ENCODE results near the gene SLC30A4. TPM values are rescaled to one million over a fixed set of nuclear protein-coding genes. Genes with fewer than 3 reads are reported as not detected.

The SLC30A4 gene
- total and polyA plus RNA-seq, 2 donors (not counting 1 experiment from before 2014, with no cell fraction given) = 6.7 to 9.1 TPM

- no peaks in the 10 kb centered on the region for H3K9me3 ChIP-seq (ENCODE audit: control extremely low read depth in 1 of 3, control insufficient read depth in 2 of 3, insufficient read depth in 1 of 3, low read length in 2 of 3)
- DNase-seq = no peak
- ATAC-seq (ENCODE audit: low read depth) = no peak
- no peaks in the 10 kb centered on the region for H3K4me1 ChIP-seq (ENCODE audit: control insufficient read depth in 2 of 2, insufficient read depth in 2 of 2, low read length in 2 of 2)
- H2AFZ ChIP-seq (ENCODE audit: insufficient read depth, low read depth, low read length, poor library complexity, severe bottlenecking) = no peak overlapping the region
- TF ChIP-seq CTCF (IDR thresholded peaks at IDR 0.05) (no peak), EZH2 (IDR thresholded peaks at IDR 0.05; ENCODE audit: borderline replicate concordance, insufficient read depth, low read depth, low read length, poor library complexity, severe bottlenecking) (no peak)
- H3K27me3 ChIP-seq (replicated peaks in 1 of 4; ENCODE audit: control extremely low read depth in 1 of 4, control insufficient read depth in 3 of 4, insufficient read depth in 4 of 4, low read length in 3 of 4) = no peaks in the 10 kb centered on the region
- intact Hi-C loops (cut with micrococcal nuclease) = no loop called here
- no peak overlapping the region for H3K9ac ChIP-seq (ENCODE audit: low read length)
- H3K4me2 ChIP-seq (replicated peaks; ENCODE audit: low read depth, low read length, poor library complexity, severe bottlenecking) = no peak overlapping the region
- no peaks in the 10 kb centered on the region for H3K79me2 ChIP-seq (ENCODE audit: control insufficient read depth, insufficient read depth, low read length)
- H3K4me1 Mint-ChIP-seq = no peaks in the 10 kb centered on the region
- no peak overlapping the region for H3K4me3 ChIP-seq (ENCODE audit: control extremely low read depth in 1 of 5, extremely low read depth in 1 of 5, insufficient read depth in 1 of 5, low read depth in 2 of 5, low read length in 4 of 5)
- ChIA-PET CTCF (no interaction called here), POLR2A (no interaction called here)
- H3K27ac Mint-ChIP-seq = no peak overlapping the region
- no peak overlapping the region for H3K27ac ChIP-seq (ENCODE audit: low read length in 2 of 2)
- no peaks in the 10 kb centered on the region for H3K9me3 Mint-ChIP-seq (ENCODE audit: insufficient read depth)
- no peak overlapping the region for H3K4me3 Mint-ChIP-seq
- no peaks in the 10 kb centered on the region for H3K27me3 Mint-ChIP-seq
- peaks cover 0 to 4% of the 10 kb centered on the region in 2 experiments for H3K36me3 ChIP-seq (replicated peaks in 1 of 2; ENCODE audit: control extremely low read depth in 1 of 2, control insufficient read depth in 1 of 2, extremely low read depth in 1 of 2, insufficient read depth in 2 of 2, low read length in 1 of 2)
- WGBS (ENCODE audit: insufficient coverage) = no CpG with 5 or more reads among the region's 4 CpGs
- no peaks in the 10 kb centered on the region for H4K20me1 ChIP-seq (ENCODE audit: control insufficient read depth, insufficient read depth, low read length, poor library complexity, severe bottlenecking)
These were observed 23.1 kb downstream of the SLC30A4 start for GRCh38 chr15:45499426-45499825.

GRCh38 chr15:45498701-45499100, 23.9 kb downstream of the SLC30A4 start:
- H3K4me3 Mint-ChIP-seq = no peak overlapping the region

More at GRCh38 chr15:45498701-45499100, 23.9 kb downstream of the SLC30A4 start:
- Mint-ChIP-seq H3K4me1 (no peaks in the 10 kb centered on the region), H3K9me3 (ENCODE audit: insufficient read depth) (no peaks in the 10 kb centered on the region), H3K27ac (no peak overlapping the region), H3K27me3 (no peaks in the 10 kb centered on the region)
- intact Hi-C loops (cut with micrococcal nuclease) = no loop called here
- Histone ChIP-seq H3K36me3 (replicated peaks in 1 of 2; ENCODE audit: control extremely low read depth in 1 of 2, control insufficient read depth in 1 of 2, extremely low read depth in 1 of 2, insufficient read depth in 2 of 2, low read length in 1 of 2) (peaks cover 0 to 4% of the 10 kb centered on the region in 2 experiments), H3K4me3 (ENCODE audit: control extremely low read depth in 1 of 5, extremely low read depth in 1 of 5, insufficient read depth in 1 of 5, low read depth in 2 of 5, low read length in 4 of 5) (no peak overlapping the region), H3K27ac (ENCODE audit: low read length in 2 of 2) (no peak overlapping the region), H3K79me2 (ENCODE audit: control insufficient read depth, insufficient read depth, low read length) (no peaks in the 10 kb centered on the region), H3K27me3 (replicated peaks in 1 of 4; ENCODE audit: control extremely low read depth in 1 of 4, control insufficient read depth in 3 of 4, insufficient read depth in 4 of 4, low read length in 3 of 4) (no peaks in the 10 kb centered on the region), H4K20me1 (ENCODE audit: control insufficient read depth, insufficient read depth, low read length, poor library complexity, severe bottlenecking) (no peaks in the 10 kb centered on the region), H3K9ac (ENCODE audit: low read length) (no peak overlapping the region), H2AFZ (ENCODE audit: insufficient read depth, low read depth, low read length, poor library complexity, severe bottlenecking) (no peak overlapping the region), H3K4me2 (replicated peaks; ENCODE audit: low read depth, low read length, poor library complexity, severe bottlenecking) (no peak overlapping the region), H3K4me1 (ENCODE audit: control insufficient read depth in 2 of 2, insufficient read depth in 2 of 2, low read length in 2 of 2) (no peaks in the 10 kb centered on the region), H3K9me3 (ENCODE audit: control extremely low read depth in 1 of 3, control insufficient read depth in 2 of 3, insufficient read depth in 1 of 3, low read length in 2 of 3) (no peaks in the 10 kb centered on the region)
- no peak for TF ChIP-seq CTCF (IDR thresholded peaks at IDR 0.05)
- TF ChIP-seq EZH2 (IDR thresholded peaks at IDR 0.05; ENCODE audit: borderline replicate concordance, insufficient read depth, low read depth, low read length, poor library complexity, severe bottlenecking) = no peak
- no CpG with 5 or more reads among the region's 1 CpG for WGBS (ENCODE audit: insufficient coverage)
- ATAC-seq (ENCODE audit: low read depth) = no peak
- ChIA-PET CTCF (no interaction called here), POLR2A (no interaction called here)
- no peak for DNase-seq

Measured in B cell (primary cell).